ENCODE data around the gene PKD1.

Gene PKD1

DNA sequence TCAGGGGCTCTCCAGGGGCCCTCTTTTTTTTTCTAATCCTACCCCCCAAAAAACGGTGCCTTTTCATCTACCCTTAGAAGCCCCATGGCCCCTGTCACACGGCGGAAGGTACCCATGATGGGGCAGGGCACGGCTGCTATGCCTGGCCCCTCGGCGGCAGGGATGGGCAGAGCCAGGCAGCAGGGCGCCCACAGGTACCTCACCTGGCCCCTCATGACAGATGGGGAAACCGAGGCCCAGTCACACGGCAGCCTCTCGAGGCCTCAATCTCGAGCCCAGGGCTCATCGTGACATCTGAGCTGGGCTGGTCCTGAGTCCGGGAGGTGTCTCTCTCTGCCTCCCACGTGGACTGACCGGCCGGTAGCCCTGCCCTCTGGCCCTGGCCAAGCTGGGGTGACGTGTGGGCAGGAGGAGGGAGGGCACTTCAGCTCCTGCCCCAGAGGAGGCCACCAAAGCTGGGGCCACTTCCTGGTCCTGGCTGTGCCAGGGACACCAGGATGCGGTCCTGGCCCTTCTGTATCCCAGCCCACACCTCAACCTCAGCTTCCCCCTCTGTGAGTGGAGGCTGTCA lies 31.5 kb upstream of the PKD1 start:
- no peak for DNase-seq

- no peak for DNase-seq
These were observed 30.8 kb upstream of the PKD1 start for GRCh38 chr16:2166263-2167067.

DNA sequence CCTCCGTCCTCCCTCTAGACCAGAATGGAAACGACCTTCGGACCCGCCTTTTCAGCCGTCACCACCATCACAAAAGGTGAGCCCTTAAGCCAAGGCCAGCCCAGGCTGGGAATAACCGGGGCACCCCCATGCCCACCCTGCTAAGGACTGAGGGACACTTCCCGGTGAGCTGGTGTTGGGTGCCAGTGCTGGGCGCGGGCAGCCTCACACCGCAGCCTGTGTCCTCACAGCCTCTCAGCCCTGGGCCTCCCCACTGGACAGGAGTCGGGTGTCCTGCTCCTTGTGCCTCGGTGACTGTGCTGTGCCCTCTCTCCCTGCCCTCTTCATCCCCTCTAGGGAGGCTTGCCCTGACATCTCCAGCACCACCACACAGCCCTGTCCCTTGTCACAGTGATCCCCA lies 30.2 kb upstream of the PKD1 start:
- DNase-seq, result no peak

DNA sequence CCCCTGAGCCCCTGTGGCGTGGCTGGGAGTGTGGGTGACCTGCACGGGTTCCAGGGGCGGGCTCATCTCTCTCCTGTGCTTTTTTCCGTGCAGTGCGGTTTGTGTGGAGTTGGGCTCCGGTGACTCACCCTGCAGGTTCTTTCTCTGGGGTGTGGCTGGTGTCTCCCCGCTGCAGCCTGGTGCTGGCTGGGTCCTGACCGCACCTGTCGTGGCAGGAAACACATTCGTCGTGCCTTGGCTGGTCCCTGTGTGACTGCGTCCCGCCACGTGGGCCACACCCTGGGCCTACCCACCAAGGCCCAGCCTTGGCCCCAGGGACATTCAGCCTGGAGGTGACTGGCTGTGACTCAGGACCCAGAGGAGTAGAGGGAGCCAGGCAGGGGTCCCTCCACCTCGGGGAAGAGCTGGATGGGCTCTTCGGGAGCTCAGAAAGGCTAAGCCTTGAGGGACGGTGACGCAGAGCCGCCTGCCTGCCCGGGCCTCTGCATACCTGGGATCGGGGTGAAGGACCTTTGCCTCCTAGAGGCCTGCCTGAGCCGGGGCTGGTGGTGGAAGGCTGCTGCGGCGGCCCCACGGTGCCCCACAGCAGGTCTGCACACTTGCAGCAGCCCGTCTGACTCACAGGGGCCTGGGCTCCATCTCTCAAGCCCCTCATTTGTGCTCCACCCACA lies 27.6 kb upstream of the PKD1 start:
- DNase-seq, result no peak

- no peak for DNase-seq
These were observed 27.0 kb upstream of the PKD1 start for GRCh38 chr16:2162676-2163118.

DNA sequence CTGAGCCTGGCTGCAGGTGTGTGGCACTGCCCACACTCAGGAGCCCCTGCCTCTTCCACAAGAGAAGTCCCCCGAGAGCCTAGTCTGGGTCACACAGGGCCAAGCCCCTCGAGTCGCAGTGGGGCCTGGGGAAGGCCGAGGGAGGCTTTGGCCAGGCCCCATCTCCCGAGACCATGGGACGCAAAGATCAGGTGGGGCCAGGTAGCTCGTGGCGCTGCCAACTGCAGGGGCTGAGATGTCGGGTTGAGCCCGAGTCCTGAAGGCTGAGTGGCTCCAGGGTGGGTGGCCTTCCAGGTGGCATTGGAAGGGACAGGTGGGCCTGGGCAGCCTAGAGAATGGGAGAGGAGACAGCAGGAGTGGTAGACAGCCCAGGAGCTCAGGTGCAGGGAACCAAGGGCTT lies 26.2 kb upstream of the PKD1 start:
- DNase-seq, result no peak

- DNase-seq, result no peak
These were observed 25.3 kb upstream of the PKD1 start for GRCh38 chr16:2160915-2161551.

DNA sequence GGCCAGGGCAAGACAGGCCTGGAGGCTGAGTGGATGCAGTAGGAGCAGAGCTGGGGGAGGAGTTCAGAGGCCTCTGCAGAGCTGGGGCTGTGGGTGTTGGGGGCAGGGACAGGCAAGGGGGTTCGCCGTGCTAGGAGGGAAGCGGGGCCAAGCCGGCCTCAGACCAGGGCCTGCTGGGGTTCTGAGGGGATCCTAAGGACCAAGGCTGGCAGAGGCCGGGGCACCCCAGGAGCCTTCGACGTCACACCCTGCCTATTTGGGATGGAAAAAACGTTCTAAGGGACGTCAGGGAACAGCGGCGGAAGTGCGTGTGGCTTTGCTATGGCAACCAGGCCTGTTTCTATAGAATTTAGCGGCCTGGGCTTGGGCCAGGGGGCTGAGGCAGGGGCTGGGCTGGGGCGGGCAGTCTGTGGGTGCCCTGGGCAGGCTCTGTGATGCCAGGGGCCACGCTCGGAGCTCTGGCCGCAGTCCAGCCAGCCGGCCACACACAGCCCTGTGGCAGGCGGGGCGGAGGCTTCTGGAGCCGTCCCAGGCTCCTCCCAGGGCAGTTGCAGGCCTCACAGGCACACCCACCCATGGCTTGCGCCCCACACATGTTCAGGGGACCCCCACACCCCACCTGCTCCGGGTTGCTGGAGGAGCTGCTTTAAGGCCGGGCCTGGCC lies 23.6 kb upstream of the PKD1 start:
- DNase-seq, result no peak

GRCh38 chr16:2158262-2158638 lies 22.6 kb upstream of the PKD1 start:
- no peak for DNase-seq

DNA sequence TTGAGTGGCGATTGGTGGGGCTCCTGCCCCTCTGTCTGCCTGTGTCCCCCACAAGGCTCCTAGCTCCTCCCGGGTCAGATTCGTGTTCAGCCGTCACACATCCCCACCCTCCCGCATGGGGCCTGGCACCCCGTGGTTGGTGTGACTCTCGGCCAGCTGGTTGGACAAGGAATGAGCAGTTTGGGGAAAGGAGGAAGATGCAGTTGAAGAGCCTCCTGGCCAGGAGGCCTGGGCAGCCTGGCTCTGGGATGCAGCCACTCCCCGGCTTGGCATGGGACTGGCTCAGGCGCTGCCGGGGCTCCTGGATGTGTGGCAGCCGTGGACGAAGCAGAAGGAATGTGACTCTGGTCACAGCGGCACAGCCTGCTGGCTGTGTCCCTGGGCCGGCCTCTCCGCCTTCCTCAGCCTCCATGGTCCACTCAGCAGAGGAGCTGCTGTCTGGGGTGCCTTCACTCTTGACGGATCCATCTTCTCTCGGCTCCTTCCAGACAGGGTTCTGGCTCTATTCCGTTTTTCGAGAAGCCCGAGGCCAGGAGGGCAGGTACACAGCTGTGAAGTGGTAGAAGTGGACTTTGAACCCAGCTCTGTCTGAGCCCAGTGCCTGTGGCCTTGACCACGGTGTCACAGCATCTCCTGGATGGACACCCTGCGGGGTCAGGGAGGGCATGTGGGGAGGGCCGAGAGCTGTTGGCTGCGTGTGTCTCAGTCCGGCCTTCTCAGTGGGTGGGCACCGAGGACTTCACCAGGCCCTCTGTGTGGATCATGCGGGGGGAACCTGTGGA lies 22.0 kb upstream of the PKD1 start:
- no peak for DNase-seq

DNA sequence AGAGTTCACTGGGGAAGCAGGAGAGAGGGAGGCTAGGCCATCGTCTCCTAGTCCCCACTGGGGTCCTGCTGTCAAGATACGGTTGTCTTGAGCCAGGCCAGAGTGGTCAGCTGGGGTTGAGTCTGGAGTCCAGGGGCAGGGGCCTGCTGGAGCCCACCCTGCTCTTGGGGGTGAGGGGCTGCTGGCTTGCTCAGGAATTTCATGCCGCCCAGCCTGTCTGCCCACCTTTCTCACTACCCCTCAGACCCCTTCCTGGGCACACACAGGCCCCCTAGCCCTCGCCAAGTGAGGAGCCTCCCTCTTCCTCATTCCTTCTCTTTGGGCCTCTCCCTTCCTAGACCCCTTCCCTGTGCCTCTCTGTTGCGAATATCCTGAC lies 21.1 kb upstream of the PKD1 start:
- DNase-seq, result no peak

DNA sequence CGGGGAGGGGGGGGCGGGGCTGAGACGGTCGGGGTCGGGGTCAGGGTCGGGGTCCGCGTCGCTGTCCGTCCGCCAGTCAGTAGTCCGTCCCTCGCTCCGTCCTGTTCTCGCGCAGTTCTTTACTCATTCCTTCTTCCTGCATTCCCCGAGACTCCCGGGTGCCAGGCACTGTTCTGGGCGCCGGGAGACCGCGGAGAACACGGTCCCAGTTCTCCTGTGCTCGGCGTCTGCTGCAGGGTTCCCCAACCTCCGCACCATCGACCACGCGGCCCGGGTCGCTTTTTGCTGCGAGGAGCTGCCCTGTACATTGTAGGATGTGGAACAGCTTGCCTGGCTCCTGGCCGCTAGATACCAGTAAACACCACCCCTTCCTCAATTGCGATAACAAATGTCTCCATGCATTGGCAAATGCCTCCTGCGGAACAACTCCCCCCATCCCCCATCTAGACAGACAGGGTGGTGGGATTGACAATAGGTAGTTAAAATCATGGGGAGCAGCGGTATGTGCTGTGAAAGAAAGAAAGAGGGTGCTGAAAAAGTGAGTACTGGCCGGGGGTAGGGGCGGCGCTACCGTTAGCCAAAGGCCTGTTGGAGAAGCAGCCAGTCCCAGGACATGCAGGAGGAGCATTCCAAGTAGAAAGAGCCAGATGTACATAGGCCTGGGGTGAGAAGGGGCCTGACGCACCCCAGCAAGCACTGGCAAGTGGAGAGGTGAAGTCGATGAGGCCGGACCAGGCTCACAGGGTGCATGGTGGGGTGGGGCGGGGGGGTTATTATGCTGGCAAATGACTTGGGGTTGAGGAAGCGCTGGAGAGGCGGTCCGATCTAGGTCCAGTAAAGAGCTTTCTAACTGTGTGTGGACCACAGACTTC lies 20.5 kb upstream of the PKD1 start:
- no peak for DNase-seq

- peak; percentile 99 for DNase-seq
These were observed 19.6 kb upstream of the PKD1 start, which contains the start of gene TRAF7 for GRCh38 chr16:2155091-2155950. Gene TRAF7, plus strand, starts transcription at chr16:2155782. Its CDS starts 8,139 bp downstream, at chr16:2163921.

DNA sequence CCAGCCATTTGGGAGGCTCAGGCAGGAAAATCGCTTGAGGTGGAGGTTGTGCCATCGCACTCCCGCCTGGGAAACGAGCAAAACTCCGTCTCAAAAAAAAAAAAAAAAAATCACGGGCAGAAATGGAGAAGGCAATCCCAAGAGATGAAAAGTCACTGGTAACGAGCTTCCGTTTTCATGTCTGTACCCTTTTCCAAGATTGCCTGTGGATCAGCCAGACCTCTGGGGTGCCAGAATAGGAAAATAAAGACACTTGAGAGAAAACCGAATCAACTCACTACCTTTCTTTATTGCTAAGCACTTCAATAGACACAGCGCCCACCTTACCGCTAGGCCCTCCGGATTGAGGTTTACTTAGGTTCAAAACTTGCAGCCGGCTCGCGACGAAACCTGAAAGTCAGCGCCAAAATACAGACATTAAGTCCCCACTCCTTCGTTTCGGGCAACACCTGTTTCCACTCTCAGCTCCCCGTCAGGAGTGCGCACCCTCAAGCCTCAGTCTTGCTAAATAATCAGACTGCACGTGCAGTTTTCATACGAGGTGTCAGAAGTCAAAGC lies 18.9 kb upstream of the PKD1 start:
- no peak for DNase-seq

- DNase-seq, result no peak
These were observed 17.2 kb upstream of the PKD1 start for GRCh38 chr16:2152695-2153506.

- no peak for DNase-seq
These were observed 15.7 kb upstream of the PKD1 start for GRCh38 chr16:2151188-2152091.

DNA sequence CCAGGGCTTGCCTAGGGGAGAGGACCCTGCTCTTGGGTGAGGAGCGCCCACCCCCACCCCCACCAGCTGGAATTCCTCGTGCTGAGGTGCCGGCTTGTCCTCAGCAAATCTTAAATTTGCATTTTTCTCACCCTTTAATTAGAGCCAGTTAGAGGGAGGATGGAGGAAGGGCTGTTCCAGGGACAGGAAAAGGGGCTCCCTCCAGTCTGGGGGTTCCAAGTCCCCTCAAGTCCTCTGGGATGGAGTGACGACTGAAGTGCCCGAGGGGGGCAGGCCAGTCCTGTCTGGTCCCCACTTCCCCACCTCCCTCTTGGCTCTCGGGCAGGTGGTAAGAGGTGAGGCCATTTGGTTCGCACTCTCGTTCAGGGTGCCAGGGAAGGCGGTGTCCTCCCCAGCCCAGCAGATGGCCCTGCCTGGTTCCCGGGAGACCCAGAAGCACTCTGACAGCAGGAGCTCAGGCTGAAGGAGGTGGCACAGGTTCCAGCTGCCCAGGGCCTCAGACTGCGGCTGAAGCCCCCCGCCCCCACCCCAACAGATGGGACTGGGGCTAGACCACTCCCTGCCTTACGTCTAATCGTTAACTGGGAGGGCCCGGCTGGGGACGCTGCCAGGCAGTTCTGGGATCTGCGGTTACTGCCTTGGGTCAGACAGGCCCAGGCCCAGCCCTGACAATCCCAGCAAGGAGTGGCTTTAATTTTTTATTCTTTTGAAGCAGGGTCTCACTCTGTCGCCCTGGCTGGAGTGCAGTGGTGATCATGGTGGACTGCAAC lies 14.9 kb upstream of the PKD1 start:
- DNase-seq, result no peak

Data from NCI-H1436 treated with DMSO at 0.1 percent for 48 hours (cell line).